NCI-H446 (cell line): Measurements from ENCODE around the gene FRMD1.
A peak's percentile ranks its signal among the peaks of the same experiment; 100 is the strongest.
"Not testable (repeated sequence)": the region's sequence is repeated elsewhere in the genome, so short reads cannot be mapped to it uniquely, and the experiment has no call there.

Experiments
- DNase-seq, 2 experiments: peaks; one replicate each; lab custom pipeline; 2025; lab: John Stamatoyannopoulos, UW

Gene FRMD1

DNA sequence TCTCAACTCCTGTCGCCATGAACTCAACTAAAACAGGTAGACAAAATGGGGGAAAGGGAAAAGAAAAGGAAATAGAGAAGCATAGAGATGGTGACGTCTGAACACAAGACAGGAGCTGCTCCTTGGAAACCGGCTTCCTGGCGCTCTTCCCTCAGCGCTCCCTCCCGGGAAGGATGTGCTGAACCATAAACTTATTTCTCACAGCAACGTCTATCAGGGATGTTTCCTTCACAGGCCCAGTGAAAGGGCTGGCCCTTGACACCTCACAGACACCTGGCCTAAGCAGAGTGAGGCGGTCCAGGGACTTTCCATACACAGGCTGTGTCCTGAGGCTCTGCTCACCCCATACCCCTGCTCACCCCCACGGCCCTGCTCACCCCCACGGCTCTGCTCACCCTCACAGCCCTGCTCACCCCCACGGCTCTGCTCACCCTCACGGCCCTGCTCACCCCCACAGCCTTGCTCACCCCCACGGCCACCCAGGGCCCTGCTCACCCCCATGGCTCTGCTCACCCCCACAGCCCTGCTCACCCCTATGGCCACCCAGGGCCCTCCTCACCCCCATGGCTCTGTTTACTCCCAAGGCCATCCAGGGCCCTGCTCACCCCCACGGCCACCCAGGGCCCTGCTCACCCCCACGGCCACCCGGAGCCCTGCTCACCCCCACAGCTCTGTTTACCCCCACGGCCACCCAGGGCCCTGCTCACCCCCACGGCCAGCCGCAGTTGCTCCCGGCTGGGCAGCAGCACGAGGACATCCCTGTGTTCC is 653 bp downstream of the FRMD1 start:
- DNase-seq, result no peak

DNA sequence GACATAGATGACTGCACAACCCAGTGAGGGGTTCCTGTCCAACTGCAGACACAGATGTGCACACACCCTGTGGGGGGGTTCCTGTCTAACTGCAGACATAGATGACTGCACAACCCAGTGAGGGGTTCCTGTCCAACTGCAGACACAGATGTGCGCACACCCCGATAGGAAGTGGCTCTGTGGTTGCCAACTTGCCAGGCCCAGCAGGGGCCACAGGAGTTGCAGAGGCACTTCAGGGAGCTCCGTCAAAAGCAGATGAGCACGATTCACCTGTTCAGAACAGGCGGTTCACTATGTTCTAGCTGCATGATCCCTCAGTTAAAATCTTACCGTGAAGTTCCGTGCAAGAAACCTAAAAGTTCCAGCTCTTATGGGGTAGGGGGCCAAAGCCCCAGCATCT is 1.6 kb downstream of the FRMD1 start:
- DNase-seq, result not testable (repeated sequence)

DNA sequence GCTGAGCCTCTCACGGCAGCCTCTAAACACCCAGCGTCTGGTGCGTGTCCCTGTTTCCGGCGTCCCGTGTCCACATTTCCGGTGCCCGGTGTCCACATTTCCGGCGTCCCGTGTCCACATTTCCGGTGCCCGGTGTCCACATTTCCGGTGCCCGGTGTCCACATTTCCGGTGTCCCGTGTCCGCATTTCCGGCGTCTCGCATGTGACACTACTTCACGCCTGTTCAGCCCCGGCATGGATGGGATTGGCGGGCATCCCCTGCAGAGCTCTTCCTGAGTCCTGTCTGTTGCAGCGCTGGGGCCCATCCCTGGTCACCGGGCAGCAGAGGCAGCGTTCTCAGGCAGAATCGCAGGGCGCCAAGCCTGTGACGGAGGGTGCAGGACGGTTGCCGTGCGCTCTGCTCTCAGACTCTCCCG is 3.2 kb downstream of the FRMD1 start:
- DNase-seq, result no peak

- DNase-seq, result no peak
These were observed 3.8 kb downstream of the FRMD1 start for GRCh38 chr6:168075216-168075615.

GRCh38 chr6:168073937-168074730 is 4.9 kb downstream of the FRMD1 start:
- no peak for DNase-seq

- DNase-seq, result no peak
These were observed 6.3 kb downstream of the FRMD1 start for GRCh38 chr6:168072730-168073129.

DNA sequence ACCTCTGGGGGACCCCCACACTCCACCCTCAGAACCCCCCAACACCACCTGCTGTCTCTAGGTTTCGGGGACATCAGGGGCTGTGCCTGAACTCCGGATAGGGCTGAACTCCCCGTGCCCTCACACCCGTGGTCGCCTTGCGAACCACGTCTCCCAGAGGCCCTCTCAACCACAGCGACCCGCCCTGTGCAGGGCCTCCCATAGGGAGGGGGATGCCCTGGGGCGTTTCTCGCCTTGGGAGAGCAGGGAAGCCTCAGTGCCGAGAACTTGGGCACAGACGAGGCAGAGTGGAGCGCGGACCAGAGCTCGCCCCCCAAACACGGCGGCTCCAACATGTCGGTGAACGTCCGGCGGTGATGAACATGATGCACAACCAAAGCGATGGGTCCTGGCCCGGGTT is 6.8 kb downstream of the FRMD1 start:
- no peak for DNase-seq

DNA sequence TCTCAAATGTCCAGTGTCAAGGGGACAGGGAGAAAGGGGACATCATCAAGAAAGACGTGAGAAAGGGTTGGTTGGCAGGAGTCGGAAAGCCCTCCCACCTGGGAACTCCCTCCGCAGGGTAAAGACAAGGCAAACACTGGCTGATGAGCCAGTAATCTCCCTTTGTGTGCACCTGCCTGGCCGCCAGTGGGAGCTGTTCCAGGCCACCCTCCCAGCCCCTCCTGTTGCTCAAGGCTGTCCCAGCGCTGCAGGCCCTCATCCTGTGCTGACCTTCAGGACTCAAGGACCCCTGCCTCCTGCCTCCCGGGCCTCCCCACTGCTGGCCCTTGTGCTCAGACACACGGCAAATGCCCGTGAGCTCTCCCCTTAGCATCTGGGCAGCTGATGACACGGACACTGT is 7.4 kb downstream of the FRMD1 start:
- DNase-seq, result no peak

- no peak for DNase-seq
These were observed 8.2 kb downstream of the FRMD1 start for GRCh38 chr6:168070804-168071203.

GRCh38 chr6:168067081-168067759 is 11.8 kb downstream of the FRMD1 start:
- no peak for DNase-seq

DNA sequence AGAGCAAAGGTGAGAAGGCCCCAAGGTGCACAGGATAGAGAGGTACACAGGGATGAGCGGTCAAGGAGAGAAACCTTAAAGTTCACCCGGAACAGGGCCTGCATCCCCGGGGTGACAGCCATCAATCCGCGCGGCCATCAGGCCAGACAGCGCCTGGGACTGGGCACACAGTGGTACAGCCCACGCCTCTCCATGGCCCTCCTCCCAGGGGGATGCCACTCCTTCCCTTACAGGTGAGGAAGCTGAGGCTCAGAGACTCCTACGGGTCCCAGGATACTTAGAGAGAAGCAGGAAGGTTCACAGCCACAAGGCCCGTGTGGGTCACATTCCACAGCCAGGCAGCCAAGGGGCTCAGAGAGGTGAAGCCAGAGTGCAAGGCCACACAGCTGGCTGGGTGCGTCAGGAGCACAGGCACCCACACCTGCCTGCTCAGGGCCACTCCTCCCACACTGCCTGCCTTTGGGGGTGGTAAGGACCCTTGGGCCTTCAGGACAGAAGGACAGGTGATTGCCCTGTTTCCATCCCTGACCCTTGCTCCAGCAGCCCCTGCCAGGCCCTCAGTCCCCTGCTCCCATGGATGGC is 14.7 kb downstream of the FRMD1 start:
- no peak for DNase-seq

GRCh38 chr6:168063431-168063830 is 15.6 kb downstream of the FRMD1 start:
- no peak for DNase-seq

- DNase-seq, result no peak
These were observed 16.4 kb downstream of the FRMD1 start for GRCh38 chr6:168062346-168063289.

DNA sequence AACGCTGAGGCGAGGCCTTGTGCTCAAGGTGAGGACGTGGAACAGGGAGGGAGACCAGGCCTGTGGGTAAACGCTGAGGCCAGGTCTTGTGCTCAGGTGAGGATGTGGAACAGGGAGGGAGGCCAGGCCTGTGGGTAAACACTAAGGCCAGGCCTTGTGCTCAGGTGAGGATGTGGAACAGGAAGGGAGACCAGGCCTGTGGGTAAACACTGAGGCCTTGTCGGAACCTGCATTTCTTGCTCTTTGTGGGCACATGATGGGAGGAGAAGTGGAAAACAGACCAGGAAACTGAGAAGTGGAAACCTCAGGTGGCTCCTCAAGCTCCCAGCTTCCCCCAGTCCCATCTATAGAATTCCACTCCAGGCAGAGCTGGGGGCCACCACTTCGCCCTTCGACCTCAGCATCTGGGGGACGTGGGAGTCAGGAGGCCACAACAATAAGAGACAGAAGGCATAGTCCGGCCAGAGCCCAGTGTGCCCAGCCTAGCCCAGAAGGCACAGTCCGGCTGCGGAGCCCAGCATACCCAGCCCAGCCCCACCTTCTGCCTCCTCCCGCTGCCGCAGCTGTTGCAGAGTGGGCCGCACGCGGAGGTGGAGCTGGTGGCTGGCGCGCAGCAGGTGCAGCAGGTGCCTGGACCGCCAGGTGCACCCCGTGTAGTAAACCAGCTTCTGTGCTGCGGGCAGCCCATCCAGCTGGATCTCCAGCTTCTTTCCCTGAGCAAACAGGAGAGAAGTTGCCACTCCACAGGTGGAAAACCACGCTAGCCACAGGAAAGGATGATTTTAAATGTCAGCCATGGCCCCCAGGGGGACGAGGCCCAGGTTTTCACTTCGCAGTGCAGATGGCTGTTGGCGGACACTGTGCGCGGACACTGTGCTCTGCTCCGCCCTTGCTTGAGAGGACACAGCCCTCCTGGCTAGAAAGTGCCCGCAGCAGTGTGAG is 17.5 kb downstream of the FRMD1 start:
- DNase-seq, result no peak

- DNase-seq, result peak in 1 of 2 experiments; percentile 2
These were observed 18.5 kb downstream of the FRMD1 start for GRCh38 chr6:168060521-168060931.

DNA sequence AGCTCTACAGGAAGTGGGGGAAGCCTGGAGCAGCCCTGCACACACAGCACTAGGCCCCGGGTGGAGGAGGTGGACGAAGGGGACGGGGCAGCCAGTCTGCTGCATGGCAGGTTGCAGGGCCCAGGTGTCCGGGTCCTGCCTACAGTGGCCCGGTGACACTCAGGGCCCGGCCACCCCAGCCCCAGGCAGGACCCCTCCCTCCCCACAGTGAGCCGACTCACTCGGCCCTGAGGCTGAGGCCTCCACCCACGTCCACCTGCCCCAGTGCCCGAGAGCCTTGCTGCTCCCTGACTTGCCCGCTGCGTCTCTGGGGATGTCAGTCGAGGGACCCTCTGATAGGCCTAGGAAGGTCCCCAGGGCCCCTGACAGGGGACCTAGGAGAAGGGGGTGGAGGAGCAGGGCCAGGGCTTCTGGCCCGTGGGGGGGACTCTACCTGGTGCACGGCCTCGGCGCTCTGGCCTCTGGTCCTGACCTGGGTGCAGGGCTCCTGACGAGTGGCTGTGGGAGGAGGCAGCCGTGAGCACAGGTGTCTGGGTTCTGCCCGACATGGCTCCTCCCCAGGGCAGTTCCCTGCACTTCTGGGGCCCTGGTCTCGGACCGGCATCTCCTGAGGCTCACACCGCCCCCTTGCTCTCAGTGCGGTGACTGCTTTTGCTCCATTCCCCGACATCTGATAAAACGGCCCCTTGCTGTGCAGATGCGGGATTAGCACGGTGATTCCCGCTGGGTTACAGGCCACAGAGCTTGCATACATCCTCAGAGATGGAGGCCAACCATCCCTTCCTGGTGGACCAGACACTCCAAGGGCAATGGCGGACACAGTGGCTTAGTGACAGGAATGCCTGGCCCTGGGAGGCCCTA is 20.1 kb downstream of the FRMD1 start:
- no peak for DNase-seq

GRCh38 chr6:168057836-168058235 is 21.2 kb downstream of the FRMD1 start:
- no peak for DNase-seq

DNA sequence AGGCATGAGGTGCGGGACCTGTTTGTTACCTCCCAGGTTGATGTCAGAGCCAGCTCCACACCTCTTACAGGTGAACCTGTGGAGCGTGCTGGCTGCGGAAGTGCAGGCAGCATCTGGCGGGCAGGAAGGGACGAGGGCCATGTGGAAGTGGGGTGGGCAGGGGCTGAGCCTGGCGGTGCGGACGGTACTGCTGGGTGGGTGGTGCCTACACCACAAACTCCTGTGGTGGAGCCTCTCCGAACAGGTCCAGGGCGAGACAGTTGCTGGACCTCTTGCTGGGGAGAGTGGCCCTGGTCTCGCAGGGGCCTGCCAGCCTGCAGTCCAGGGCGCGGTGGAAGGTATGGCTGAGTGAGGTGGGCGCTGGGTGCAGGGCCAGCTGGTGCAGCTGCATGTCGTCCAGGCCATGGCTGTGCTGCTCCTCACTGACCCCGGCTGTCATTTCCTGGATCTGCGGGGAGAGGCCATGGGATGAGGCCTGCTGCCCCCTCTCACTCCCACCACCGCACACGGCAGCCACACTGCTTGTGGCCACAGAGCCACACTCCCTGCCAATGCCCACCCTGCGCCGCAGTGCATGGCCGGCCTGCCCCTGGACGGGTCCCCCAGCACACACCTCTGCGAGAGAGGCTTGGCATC is 22.0 kb downstream of the FRMD1 start:
- no peak for DNase-seq
